GM12865 (cell line): ENCODE results near the gene TARS3.

Source experiments
- DNase-seq: peaks from one replicate; pipeline ENCODE4 v3.0.0; 2010; ENCODE audit warnings: low read depth
- H3K4me3 ChIP-seq: 2 replicates; pipeline ENCODE4 v1.5.1; 2011; ENCODE audit warnings: mild to moderate bottlenecking, low read depth, low read length, control low read depth
- CTCF ChIP-seq: IDR thresholded peaks from 2 replicates; pipeline ENCODE4 v1.5.1; 2011; ENCODE audit warnings: low read length, control low read depth, low read depth, inconsistent platforms; ENCODE audit not compliant: insufficient read depth; ENCODE audit errors: missing control alignments

TARS3 gene

GRCh38 chr15:101618076-101618475, 106.2 kb downstream of the TARS3 start:
- no peak overlapping the region for H3K4me3 ChIP-seq
- no peak for TF ChIP-seq CTCF
- no peak for DNase-seq

GRCh38 chr15:101617390-101617965, 106.8 kb downstream of the TARS3 start:
- no peak for TF ChIP-seq CTCF
- H3K4me3 ChIP-seq = no peak overlapping the region
- DNase-seq = no peak

GRCh38 chr15:101615986-101616848, 108.1 kb downstream of the TARS3 start:
- DNase-seq = no peak
- no peak overlapping the region for H3K4me3 ChIP-seq

GRCh38 chr15:101615414-101615985, 108.8 kb downstream of the TARS3 start:
- DNase-seq = no peak
- no peak overlapping the region for H3K4me3 ChIP-seq
- TF ChIP-seq CTCF = no peak

More at GRCh38 chr15:101615986-101616848, 108.1 kb downstream of the TARS3 start:
- no peak for TF ChIP-seq CTCF

- no peak overlapping the region for H3K4me3 ChIP-seq
- no peak for TF ChIP-seq CTCF
- no peak for DNase-seq
These were observed 109.5 kb downstream of the TARS3 start for GRCh38 chr15:101614761-101615160.

- DNase-seq = no peak
- no peak for TF ChIP-seq CTCF
- H3K4me3 ChIP-seq = no peak overlapping the region
These were observed 110.2 kb downstream of the TARS3 start for GRCh38 chr15:101614001-101614585.
